Stomach smooth muscle (tissue), 2 donors: ENCODE data around the gene ATP2B1.

Experiments
- H3K27ac ChIP-seq: one replicate; pipeline ENCODE4 v1.7.0; 2013; ENCODE audit warnings: mild to moderate bottlenecking, low read length, inconsistent platforms
- H3K27me3 ChIP-seq, 2 donors: one replicate each; pipeline ENCODE4 v1.7.0; 2013; ENCODE audit warnings: low read length in 2 of 2; ENCODE audit not compliant: insufficient read depth in 2 of 2, control insufficient read depth in 1 of 2
- H3K36me3 ChIP-seq, 2 donors: one replicate each; pipeline ENCODE4 v1.7.0; 2013; ENCODE audit warnings: low read length in 2 of 2; ENCODE audit not compliant: control insufficient read depth in 2 of 2, insufficient read depth in 2 of 2
- H3K4me1 ChIP-seq: one replicate; pipeline ENCODE4 v1.7.0; 2013; ENCODE audit warnings: low read length; ENCODE audit not compliant: control insufficient read depth, insufficient read depth
- H3K4me3 ChIP-seq, 2 donors: one replicate each; pipeline ENCODE4 v1.7.0; 2013; ENCODE audit warnings: low read length in 2 of 2
- H3K9ac ChIP-seq, 2 donors: one replicate each; pipeline ENCODE4 v1.7.0; 2013; ENCODE audit warnings: low read length in 2 of 2, mild to moderate bottlenecking in 1 of 2
- H3K9me3 ChIP-seq, 2 donors: one replicate each; pipeline ENCODE4 v1.7.0; 2013; ENCODE audit warnings: low read length in 2 of 2; ENCODE audit not compliant: control insufficient read depth in 2 of 2
- donor health status: healthy.
- donor health status: Pancreatic carcinoma.

The ATP2B1 gene

GRCh38 chr12:89740943-89741342, 32.3 kb upstream of the ATP2B1 start:
- Histone ChIP-seq H3K9ac (no peak overlapping the region), H3K27ac (no peak overlapping the region), H3K27me3 (no peaks in the 10 kb centered on the region), H3K4me3 (no peak overlapping the region), H3K9me3 (no peaks in the 10 kb centered on the region), H3K36me3 (no peaks in the 10 kb centered on the region), H3K4me1 (no peaks in the 10 kb centered on the region)

- no peak overlapping the region for H3K9ac ChIP-seq
- no peak overlapping the region for H3K4me3 ChIP-seq
- H3K9me3 ChIP-seq, result no peaks in the 10 kb centered on the region
- H3K27ac ChIP-seq, result no peak overlapping the region
- no peaks in the 10 kb centered on the region for H3K36me3 ChIP-seq
- no peaks in the 10 kb centered on the region for H3K4me1 ChIP-seq
- H3K27me3 ChIP-seq, result no peaks in the 10 kb centered on the region
Observed at GRCh38 chr12:89736995-89737394, 28.4 kb upstream of the ATP2B1 start.

- H3K36me3 ChIP-seq, result no peaks in the 10 kb centered on the region
- no peak overlapping the region for H3K9ac ChIP-seq
- no peak overlapping the region for H3K27ac ChIP-seq
- no peaks in the 10 kb centered on the region for H3K27me3 ChIP-seq
- H3K4me1 ChIP-seq, result no peaks in the 10 kb centered on the region
- H3K9me3 ChIP-seq, result no peaks in the 10 kb centered on the region
- no peak overlapping the region for H3K4me3 ChIP-seq
Observed at GRCh38 chr12:89733579-89734201, 25.1 kb upstream of the ATP2B1 start.

- Histone ChIP-seq H3K27ac (no peak overlapping the region), H3K4me1 (no peaks in the 10 kb centered on the region), H3K4me3 (no peak overlapping the region), H3K27me3 (no peaks in the 10 kb centered on the region), H3K9ac (no peak overlapping the region), H3K9me3 (no peaks in the 10 kb centered on the region), H3K36me3 (no peaks in the 10 kb centered on the region)
Observed at GRCh38 chr12:89732522-89732921, 23.9 kb upstream of the ATP2B1 start.

GRCh38 chr12:89731614-89732013, 23.0 kb upstream of the ATP2B1 start:
- H3K27ac ChIP-seq, result no peak overlapping the region
- H3K9ac ChIP-seq, result no peak overlapping the region
- H3K27me3 ChIP-seq, result no peaks in the 10 kb centered on the region
- H3K36me3 ChIP-seq, result no peaks in the 10 kb centered on the region
- no peak overlapping the region for H3K4me3 ChIP-seq
- no peaks in the 10 kb centered on the region for H3K4me1 ChIP-seq
- no peaks in the 10 kb centered on the region for H3K9me3 ChIP-seq

GRCh38 chr12:89731089-89731488, 22.5 kb upstream of the ATP2B1 start:
- Histone ChIP-seq H3K27ac (no peak overlapping the region), H3K4me1 (no peaks in the 10 kb centered on the region), H3K9ac (no peak overlapping the region), H3K9me3 (no peaks in the 10 kb centered on the region), H3K36me3 (no peaks in the 10 kb centered on the region), H3K4me3 (no peak overlapping the region), H3K27me3 (no peaks in the 10 kb centered on the region)

GRCh38 chr12:89729946-89730459, 21.4 kb upstream of the ATP2B1 start:
- H3K27me3 ChIP-seq, result no peaks in the 10 kb centered on the region
- H3K36me3 ChIP-seq, result no peaks in the 10 kb centered on the region
- H3K9me3 ChIP-seq, result no peaks in the 10 kb centered on the region
- H3K4me1 ChIP-seq, result no peaks in the 10 kb centered on the region
- H3K9ac ChIP-seq, result no peak overlapping the region
- H3K27ac ChIP-seq, result no peak overlapping the region
- H3K4me3 ChIP-seq, result no peak overlapping the region

- H3K27me3 ChIP-seq, result no peaks in the 10 kb centered on the region
- H3K9ac ChIP-seq, result no peak overlapping the region
Observed at GRCh38 chr12:89723276-89723675, 14.6 kb upstream of the ATP2B1 start.

GRCh38 chr12:89721291-89721987, 12.8 kb upstream of the ATP2B1 start:
- Histone ChIP-seq H3K9ac (no peak overlapping the region), H3K27me3 (no peaks in the 10 kb centered on the region), H3K9me3 (no peaks in the 10 kb centered on the region), H3K4me3 (no peak overlapping the region), H3K4me1 (no peaks in the 10 kb centered on the region), H3K36me3 (no peaks in the 10 kb centered on the region), H3K27ac (no peak overlapping the region)

More at GRCh38 chr12:89723276-89723675, 14.6 kb upstream of the ATP2B1 start:
- Histone ChIP-seq H3K27ac (no peak overlapping the region), H3K36me3 (no peaks in the 10 kb centered on the region), H3K9me3 (no peaks in the 10 kb centered on the region), H3K4me3 (no peak overlapping the region), H3K4me1 (no peaks in the 10 kb centered on the region)

GRCh38 chr12:89717759-89718523, 9.3 kb upstream of the ATP2B1 start:
- H3K4me3 ChIP-seq, result no peak overlapping the region
- no peak overlapping the region for H3K27ac ChIP-seq
- H3K4me1 ChIP-seq, result no peaks in the 10 kb centered on the region
- no peaks in the 10 kb centered on the region for H3K27me3 ChIP-seq
- no peak overlapping the region for H3K9ac ChIP-seq
- no peaks in the 10 kb centered on the region for H3K36me3 ChIP-seq
- no peaks in the 10 kb centered on the region for H3K9me3 ChIP-seq
